ENCODE measurements around the gene IGFL1.
A peak's percentile ranks its signal among the peaks of the same experiment; 100 is the strongest.
"Not testable (repeated sequence)": the region's sequence is repeated elsewhere in the genome, so short reads cannot be mapped to it uniquely, and the experiment has no call there.

The IGFL1 gene

DNA sequence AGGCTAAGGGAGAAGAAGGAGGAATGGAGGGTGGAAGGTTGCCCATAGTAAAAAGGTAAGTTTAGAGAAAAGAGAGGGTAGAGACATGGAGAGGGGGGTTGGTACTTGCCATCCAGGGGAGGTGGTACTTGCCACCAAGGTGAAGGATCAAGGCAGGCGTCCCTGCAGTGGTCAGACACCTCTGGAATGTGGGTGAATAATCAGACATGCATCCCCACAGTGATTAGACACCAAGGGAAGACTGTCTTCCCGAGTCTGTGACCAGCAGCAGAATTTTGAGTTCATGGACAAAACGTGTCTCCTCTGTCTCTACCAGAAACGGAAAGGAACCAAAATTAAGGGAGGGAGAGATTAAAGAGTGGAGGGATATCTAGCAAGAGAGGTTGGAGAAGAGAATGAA lies 27.1 kb upstream of the IGFL1 start:
- no peak for DNase-seq (ENCODE audit: low spot score)

GRCh38 chr19:46202872-46203860 lies 26.4 kb upstream of the IGFL1 start:
- DNase-seq (ENCODE audit: low spot score) = no peak

DNA sequence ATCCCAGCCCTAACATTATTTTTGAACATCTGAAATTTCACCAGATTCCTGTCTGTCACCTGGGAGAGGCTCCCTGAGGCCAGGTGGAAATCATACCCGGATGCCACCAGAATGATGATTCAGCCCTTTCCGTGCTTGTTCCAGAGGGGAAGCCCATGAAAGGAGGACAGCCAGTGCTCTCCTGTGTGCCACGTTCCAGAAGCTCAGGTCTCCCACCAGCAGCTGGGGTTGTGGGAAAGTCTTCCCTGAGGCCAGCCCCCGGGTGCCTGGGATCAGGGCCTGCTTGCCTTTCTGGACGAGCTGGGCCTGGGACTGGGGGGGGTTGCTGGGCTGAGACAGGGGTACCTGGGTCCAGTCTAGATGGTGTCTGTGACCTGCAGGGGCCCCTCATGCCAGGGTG lies 25.5 kb upstream of the IGFL1 start:
- DNase-seq (ENCODE audit: low spot score) = no peak

DNA sequence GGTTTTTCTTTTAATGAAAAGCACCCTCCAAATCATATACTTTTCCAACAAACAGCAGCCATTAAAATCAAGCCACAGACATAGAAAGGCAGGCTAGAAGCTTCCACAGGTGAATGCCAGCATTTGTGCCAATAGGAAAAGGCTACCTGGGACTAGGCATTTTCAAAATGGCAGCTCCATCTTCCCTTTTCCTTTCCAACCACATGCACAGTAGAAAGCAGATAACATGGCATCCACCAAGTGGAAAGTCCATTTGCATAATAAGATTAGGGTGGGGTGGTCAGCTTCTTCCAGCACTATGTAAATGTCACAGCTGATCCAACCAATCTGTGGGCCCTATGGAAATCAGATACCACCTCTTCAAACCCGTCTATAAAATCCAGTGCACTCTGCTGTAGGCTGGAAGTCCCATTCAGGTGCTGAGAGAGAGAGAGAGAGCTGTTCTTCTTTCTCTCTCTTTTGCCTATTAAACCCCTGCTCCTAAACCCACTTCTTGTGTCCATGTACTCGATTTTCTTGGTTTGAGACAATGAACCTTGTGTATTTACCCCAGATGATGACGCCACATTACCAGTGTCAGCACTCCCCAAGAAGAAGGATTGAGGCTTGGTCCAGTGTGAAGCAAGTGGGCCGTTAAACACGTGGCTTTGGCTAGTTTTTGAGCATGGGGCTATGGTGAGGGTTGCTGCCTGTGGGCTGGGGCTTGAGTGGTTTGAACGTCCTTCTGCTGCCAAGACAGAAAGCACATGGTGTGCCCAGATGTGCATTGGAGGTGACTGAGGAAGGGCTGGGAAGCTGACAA lies 24.2 kb upstream of the IGFL1 start:
- no peak for DNase-seq (ENCODE audit: low spot score)

DNA sequence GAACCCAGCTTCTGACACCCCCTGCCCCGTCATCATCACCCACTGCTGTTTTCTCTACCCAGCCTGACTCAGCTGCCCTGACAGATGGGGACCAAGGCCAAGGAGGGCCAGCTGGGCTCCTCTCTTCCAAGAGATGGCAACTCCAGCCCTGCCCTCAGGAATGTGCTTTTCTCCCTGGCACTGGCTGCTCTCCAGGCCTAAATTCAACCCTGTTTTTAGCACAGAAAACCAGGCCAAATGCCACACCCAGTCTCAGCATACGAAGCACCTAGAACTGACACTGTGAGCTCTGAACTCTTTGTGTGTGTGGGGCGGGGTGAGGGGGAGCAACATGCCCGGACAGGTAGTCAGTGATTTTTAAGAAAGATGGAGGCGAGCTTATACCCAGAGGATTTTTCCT lies 23.4 kb upstream of the IGFL1 start:
- DNase-seq (ENCODE audit: low spot score) = no peak

- DNase-seq (ENCODE audit: low spot score) = no peak
Observed at GRCh38 chr19:46206682-46207081, 22.9 kb upstream of the IGFL1 start.

DNA sequence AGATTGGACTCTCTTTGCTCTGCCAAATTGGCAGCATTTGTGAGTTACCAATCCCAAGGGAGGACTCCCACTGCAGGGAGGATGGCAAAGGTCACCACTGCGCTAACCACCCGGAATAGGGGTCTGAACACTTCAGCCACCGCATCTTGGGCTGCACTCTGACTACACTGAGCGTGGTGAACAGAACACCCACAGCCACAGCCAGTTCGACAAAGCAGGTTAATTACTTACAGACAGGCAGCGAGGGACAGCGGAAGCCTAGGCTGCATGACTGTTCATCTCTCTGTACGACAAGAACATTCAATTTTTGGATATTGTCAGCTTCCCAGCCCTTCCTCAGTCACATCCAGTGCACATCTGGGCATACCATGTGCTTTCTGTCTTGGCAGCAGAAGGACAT lies 21.7 kb upstream of the IGFL1 start:
- not testable (repeated sequence) for DNase-seq (ENCODE audit: low spot score)

GRCh38 chr19:46209051-46209450 lies 20.5 kb upstream of the IGFL1 start:
- no peak for DNase-seq (ENCODE audit: low spot score)

DNA sequence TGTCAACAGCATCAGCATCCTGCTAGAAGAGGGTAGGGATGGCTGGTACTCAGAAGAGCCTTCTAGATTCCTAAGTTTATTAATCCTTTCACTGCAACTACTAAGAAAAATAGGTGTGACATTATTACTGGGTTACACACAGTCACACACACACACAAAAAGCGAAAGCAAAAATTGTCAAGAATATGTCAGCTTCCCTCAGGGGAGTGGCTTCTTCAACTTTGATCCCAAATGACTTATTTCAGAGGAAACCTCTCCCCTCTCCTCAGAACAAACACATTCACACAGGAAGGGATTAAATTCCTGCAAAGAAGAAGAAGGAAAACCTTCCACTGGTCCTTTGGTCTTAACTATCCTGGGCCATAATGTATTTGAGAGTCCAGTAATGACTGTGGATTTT lies 20.1 kb upstream of the IGFL1 start:
- no peak for DNase-seq (ENCODE audit: low spot score)

DNA sequence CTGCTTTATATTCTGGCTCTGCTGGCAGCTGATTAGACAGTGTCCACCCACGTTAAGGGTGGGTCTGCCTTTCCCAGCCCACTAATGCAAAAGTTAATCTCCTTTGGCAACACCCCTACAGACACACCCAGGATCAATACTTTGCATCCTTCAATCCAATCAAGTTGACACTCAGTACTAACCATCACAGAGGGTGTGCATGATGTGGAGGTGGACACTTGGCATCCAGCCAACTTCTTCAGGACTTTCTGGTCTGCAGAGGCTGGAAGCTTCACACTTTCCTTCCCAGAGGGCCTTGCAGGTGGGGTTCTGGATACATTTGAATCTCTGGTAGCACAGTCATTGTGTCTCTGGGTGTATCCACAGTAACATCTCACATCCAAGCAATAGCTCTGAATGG lies 18.9 kb upstream of the IGFL1 start:
- no peak for DNase-seq (ENCODE audit: low spot score)

- no peak for DNase-seq (ENCODE audit: low spot score)
Observed at GRCh38 chr19:46211201-46211881, 18.2 kb upstream of the IGFL1 start.

DNA sequence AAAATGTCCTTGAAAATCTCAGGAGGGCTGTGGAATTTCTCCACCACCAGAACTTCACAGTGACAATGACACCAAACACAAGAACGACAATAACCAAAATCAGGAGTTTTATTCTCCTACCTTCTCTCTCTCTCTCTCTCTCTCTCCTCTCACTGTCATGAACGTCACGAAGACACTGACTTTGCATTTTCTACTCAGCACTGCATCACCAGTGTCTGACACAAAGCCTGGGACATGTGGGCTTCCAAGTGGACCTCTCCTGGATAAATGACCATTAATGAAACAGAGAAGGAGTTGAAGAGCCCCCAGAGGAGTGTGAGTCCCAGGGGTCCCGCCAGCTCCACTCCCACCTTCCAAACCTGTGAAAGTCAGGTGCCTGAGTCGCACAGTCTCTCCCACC lies 16.9 kb upstream of the IGFL1 start:
- not testable (repeated sequence) for DNase-seq (ENCODE audit: low spot score)

- DNase-seq (ENCODE audit: low spot score) = no peak
Observed at GRCh38 chr19:46213156-46213555, 16.4 kb upstream of the IGFL1 start.

DNA sequence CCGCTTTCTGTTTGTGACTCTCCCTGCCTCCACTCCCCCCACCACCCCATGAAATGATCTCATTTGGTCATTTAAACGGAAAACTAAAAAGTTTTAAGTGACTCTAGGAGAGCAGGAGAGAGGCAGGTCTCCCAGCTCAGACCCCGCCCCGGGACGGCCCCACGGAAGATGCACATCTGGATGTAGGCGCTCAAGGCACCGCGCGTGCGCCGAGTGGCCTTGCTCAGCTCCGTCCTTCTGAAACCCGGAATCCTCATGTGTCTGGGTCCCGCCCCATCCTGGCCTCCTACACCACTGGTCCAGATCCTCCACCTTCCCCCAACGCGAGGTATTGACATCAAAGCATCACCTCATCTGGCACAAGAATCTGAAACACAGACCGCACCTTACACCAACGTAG lies 15.7 kb upstream of the IGFL1 start:
- no peak for DNase-seq (ENCODE audit: low spot score)

GRCh38 chr19:46216612-46217011 lies 12.9 kb upstream of the IGFL1 start:
- DNase-seq (ENCODE audit: low spot score) = no peak

GRCh38 chr19:46217476-46217875 lies 12.1 kb upstream of the IGFL1 start:
- no peak for DNase-seq (ENCODE audit: low spot score)

DNA sequence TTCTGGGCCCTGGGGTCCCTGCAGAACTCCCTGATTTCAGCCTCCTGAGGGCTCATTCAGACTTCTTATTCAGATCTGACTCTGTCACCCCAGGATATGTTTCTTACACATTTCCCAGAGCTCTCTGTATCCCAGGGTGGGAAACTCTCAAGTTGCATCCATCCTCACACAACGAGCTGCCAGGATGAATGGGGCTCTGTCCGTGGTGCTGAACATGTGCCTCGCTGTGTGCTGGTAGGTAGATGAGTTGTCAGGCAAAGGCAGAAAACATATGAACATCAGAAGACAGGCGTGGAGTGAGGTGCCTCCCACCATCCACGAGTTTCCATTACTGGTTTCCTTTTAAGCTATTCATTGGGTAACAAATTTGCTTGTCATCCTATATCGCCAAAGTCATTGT lies 11.4 kb upstream of the IGFL1 start:
- peak; percentile 60 for DNase-seq (ENCODE audit: low spot score)

GRCh38 chr19:46220038-46220615 lies 9.4 kb upstream of the IGFL1 start:
- DNase-seq (ENCODE audit: low spot score) = no peak

DNA sequence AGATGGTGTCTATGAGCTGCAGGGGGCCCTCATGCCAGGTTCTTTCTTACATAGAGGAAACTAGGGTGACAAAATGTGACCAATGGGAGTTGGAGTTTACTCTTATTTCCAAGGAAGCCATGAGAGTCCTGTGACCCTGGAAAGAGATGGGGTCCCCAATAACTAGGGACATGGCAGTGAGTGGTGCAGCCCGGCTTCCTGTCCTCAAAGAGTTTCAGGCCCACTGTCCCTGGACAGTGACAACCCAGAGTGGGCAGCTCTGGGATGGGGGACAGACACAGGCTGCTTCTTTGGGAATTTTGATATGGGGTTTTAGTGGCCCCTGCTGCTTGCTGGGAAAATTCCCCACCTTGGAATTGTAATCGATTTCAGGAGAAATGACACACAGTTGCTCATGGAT lies 8.4 kb upstream of the IGFL1 start:
- DNase-seq (ENCODE audit: low spot score) = no peak

GRCh38 chr19:46221981-46222610 lies 7.4 kb upstream of the IGFL1 start:
- DNase-seq (ENCODE audit: low spot score) = no peak

DNA sequence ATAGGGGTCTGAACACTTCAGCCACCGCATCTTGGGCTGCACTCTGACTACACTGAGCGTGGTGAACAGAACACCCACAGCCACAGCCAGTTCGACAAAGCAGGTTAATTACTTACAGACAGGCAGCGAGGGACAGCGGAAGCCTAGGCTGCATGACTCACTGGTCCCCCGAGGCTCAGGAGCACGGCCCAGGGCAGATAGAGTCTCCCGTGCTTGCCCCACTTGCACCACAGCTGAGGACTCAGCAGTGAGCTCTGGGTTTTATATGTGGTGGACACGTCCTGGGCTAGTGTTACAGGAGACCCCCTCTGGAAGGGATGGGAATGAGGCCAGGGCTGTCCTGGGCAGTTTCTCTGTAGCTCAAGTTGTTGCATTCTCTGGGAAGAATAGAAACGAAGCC lies 5.8 kb upstream of the IGFL1 start:
- not testable (repeated sequence) for DNase-seq (ENCODE audit: low spot score)

DNA sequence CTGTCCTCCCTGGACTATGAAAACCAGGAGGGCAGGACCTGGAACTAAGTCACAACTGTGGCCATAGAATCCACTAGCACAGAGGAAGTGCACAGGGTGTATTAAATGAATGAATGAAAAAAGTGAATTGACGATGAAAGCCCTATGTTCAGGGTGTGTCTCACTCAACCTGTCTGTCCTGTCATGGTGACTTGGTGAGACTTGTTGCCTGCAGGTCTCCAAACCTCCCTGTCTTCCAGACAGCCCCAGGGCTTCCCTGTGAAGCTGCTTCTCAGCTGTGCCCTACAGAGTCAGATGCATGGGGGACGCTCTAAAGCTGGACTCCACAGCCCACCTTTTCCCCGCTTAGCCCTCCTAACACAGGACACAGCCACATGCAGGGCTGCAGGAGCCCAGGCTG lies 4.8 kb upstream of the IGFL1 start:
- no peak for DNase-seq (ENCODE audit: low spot score)
